HG03575 (cell line): ENCODE results near the gene CPNE4.
"Not testable (repeated sequence)": the region's sequence is repeated elsewhere in the genome, so short reads cannot be mapped to it uniquely, and the experiment has no call there.

ENCODE experiments used
- ATAC-seq: cut with Tn5 transposase; IDR thresholded peaks from one replicate; pipeline ENCODE4 v1.9.1; 2021; ENCODE audit not compliant: unreplicated experiment, insufficient number of reproducible peaks, low FRiP score; ENCODE audit errors: extremely low read depth

Gene CPNE4

DNA sequence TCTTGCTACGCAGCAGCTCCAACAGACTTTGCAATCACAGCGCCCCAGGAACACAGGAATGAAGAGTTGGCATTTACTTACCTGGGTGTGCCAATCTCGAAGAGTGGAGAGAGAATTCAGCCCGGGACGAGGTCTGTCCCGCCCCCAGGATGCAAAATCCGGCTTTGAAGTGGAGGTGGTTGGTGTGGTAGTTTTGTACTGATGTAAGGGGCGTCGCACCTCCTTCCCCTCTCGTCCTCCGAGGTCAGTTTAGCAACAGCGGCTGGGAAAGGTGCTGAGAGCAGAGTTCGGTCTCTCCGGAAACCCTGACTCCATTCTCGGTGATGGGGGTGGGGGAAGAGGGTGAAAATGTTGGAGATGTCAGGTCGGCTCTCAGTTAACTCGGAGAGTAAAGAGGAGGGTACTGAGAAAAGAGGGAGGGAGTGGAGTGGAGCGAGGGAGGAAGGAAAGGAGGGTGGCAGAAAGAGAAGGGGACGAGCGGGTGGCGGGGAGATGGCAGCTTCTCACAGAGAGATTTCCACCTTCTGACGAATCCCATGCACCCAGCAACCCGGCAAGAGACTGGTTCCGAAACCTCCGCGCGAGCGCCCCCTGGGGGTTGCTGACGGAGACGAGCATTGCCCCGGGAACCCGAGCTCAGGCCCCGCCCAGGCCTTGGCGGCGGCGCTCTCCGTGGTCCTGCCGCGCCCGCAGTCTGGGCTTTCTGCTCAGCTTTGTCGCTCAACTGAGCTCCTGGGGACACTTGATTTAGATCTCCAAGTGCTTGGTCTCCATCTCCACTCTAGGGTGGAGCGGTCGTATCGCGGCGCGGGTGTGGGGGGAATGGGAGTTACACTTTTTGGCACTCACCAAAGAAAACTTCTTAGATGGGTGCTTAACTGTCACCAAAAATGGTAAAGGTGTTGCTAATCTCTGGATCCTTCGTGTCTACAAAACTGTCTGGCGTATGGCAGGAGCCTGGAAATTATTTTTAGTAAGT is at the start of gene CPNE4:
Gene CPNE4, minus strand, starts transcription at position 529 of the 979 bp plus-strand sequence.
- no peak for ATAC-seq

DNA sequence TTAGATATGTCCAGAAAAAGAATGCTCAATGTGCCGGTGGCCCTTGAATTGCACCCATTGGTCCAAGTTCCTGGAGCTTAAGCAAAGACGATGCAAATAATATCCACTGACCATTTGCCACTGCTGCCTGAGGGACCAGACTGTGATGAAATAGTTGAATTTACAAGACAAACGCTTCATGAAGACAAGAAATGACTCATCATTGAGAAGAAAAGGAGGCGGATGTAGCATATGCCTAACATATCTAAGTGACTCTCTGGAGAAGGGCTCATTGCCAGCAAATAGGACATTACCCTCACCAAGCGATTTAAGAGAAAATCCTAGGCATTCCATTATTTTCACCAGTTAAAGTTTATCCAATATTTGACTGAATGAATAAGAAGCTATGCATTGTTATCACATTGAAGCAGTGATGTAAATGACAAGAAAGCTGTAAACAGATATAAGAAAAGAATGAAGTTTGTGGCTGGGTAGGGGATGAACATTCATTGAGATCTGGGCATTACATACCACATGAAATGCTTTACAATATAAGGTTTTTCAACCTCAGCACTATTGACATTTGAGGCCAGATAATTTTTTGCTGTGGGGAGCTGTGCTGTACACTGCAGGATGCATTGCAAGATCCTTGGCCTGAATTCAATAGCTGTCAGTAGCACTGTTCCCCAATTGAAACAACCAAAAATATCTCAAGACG is 48.9 kb upstream of the CPNE4 start:
- no peak for ATAC-seq

- no peak for ATAC-seq
Measured at GRCh38 chr3:132083159-132083558, 48.3 kb upstream of the CPNE4 start.

GRCh38 chr3:132079147-132079546 is 44.3 kb upstream of the CPNE4 start:
- no peak for ATAC-seq

- no peak for ATAC-seq
Measured at GRCh38 chr3:132073771-132074170, 39.0 kb upstream of the CPNE4 start.

DNA sequence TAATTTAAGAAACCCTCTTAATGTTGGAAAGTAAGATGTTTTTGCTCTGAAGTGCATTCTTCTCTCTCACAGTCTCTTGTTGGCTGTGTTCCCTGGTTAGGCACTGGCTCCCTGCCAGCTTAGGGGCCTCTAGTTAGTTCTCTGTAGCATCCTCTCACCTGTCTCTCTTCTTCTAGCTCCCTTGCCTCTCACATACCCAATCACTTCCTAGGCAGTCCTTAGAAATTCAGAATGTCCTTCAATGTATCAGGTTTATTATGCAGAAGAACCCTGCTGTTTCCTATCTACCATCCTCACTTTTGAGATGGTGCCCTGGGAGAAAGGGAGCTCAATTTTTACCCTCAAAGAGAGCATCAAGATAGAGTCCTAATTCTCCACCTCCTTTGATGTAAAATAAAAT is 36.2 kb upstream of the CPNE4 start:
- no peak for ATAC-seq

DNA sequence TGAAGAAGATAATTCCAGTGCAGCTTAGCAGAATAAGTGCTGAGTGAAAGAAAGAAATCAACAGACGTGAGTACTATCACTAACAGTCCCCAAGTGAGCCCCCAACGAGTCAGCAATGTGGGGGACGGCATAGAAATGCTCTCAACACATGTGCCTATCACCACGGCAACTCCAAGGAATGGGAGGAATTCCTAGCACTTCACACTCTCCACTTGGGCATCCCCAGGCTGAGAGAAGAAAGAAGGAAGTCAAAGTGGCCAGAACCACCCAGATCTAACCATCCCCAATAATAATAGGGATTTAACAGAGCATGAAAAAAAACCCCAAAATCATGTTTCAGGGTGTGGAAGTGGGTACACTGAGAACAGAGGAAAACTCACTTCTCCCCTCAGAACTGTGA is 29.3 kb upstream of the CPNE4 start:
- ATAC-seq, result no peak

GRCh38 chr3:132062535-132062934 is 27.7 kb upstream of the CPNE4 start:
- no peak for ATAC-seq

DNA sequence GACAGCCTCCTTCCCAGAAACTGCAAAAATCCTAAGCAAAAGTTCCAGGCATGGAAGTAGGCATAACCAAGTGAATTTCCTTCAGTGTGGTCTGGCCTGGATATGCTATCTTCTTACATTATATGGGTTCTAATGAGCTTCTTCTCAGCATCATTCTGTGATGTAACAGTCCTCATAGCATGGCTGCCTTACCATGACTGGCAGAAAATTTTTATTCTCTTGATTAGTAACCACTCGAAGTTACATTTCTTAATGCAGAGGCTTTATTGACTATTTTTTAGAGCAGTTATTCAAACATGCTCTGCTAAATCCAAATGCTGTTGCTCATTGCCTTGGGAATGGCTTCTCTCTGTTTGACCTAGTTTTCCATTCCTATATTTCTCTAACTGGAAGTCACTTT is 21.1 kb upstream of the CPNE4 start:
- no peak for ATAC-seq

DNA sequence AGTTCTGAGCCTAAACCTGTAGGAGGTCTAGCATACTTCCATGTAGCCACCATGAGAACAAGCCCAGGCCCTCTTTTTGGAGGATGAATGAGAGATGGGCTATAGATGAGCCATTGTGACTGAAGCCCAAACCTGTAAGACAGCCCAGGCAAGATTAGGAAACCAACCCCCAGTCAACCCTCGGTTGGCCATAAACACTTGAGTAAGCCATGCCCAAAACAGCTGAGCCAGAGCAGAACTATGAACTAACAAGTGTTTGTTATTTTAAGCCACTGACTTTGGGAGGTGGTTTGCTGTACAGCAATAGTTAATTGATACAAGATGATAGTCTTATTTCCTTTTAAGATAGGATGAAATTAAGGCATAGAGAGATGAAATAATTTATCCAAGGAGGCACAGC is 12.4 kb upstream of the CPNE4 start:
- no peak for ATAC-seq

DNA sequence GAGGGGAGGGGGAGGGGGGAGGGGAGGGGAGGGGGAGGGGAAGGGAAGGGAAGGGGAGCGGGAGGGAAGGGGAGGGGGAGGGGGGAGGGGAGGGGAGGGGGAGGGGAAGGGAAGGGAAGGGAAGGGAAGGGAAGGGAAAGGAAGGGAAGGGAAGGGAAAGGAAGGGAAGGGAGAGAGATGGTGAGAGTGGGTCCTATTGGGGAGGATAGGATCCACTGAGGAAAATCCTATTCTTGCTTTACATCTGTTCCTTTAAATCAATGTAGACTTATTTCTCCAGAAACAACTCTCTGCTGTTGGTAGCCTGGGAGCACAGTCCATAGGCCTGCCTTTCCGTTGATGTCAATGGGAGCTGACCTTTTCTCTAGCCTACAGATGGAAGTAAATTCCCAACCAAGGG is 10.1 kb upstream of the CPNE4 start:
- not testable (repeated sequence) for ATAC-seq

DNA sequence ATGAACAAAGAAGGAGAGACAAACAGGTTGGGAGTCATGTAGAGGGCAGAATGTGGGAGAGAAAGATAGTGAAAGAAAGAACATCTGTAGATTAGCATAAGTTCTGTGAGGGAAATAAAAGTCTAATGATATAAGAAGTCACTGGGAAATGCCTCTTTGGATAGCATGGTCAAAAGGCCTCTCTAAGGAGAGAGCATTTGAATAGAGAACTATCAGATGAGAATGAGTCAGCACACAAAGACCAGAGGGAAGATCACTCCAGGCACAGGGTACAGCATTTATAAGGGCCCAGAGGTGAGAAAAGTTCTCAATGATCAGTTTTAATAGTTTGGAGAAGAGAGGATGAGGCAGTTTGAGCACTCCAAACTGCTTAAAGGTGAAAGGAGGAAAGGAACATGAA is 7.9 kb upstream of the CPNE4 start:
- no peak for ATAC-seq

DNA sequence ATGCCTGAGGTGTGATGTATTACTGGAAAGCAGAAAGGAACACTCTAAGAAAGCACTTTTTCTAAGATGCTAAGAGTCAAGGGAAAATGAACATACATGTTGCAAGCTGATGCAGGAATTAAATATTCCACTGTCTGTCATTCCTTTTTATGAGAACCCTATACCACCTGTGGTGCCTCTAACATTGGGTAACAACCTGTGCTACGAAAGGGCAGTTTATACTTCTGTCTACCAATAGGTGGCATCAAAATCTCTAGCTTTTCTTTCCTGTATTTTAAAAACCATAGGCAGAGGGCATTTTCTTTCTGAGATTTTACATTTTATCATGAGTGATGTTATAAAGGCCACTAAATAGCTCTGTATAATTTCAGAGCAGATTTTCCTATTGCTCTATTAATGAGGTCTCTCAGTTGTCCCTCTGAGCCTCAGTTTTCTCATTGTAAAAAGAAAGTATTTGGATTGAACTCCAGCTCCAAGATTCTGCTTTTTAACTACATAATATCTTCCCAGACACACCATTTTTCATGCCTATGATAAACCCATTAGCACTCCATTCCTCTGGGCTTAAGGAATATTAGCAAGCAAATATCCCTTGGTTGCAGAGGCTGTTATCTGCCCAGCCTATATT is 3.5 kb upstream of the CPNE4 start:
- ATAC-seq, result no peak

DNA sequence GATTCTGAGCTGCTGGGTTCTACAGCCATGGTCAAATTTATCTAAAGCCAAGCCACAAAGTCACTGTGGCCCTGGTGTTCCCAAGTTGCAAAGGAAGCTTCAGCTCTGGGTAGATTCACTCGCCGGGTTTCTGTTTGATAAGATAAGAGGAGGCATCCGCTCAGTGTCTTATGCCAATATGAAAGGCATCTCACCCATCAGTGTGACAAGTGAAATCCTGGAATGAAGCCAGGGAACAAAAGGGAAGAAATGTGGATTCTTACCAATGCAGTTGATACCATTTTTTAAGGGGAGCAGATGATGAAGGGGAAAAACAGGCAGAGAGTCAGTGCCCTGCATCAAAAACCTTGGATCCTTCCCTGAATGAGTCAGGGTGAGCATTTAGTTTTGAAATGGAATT is 2.8 kb upstream of the CPNE4 start:
- no peak for ATAC-seq

DNA sequence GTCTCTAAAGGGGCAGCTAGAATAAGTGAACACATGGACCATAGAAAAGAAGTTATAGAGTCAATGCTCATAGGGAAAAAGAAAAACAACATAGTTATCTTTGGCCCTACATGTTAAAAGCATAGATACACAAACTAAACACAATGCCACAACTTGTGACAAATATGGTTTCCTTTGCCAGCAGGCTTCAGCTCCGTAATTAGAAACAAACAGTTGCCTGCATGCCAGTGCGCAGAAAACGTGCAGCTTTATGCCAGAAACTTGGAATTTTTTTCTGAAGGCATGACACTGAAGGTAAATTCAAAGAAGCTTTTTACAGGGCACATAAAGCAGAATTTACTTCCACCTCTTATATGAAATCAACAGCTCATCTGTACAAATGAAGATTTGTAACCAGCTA is 2.2 kb upstream of the CPNE4 start:
- ATAC-seq, result no peak

- no peak for ATAC-seq
Measured at GRCh38 chr3:132034097-132034485, 723 bp downstream of the CPNE4 start.

DNA sequence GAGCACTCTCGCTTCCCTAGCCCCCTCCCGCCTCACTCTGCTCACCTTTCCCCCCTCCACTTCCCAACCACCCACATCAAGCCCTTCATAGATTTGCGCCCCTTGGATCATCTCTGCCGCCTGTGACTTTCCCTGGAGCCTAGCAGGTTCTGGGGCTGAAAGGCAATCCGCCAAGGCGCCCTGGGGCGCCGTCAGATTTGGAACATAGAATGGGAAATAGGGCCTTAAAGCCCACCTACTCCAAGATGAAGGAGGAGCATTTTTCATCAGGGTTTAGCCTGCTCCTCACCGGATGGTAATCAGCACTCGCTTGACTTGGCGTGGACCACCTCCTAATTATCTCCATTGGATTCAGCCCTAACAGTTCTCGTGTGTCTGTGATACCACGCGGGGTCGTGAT is 1.3 kb downstream of the CPNE4 start:
- ATAC-seq, result no peak

DNA sequence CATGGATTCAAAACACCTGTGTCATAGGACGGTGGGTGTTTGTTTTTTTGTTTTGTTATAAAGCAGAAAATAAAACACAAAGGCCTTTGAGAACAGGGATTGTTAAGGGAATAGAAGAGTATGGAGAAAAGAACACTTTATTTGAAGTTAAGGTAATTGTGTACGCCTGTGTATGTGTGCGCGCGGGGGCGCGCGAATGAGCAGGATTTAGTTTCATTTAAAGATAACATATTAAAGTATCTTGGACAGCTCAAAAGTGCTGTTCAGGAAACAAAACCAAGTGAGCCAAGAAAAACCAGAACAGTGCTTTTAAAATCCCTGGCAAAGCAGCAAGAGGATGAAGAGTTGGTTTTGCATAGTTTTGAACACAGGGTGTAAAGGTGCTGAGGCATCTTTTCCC is 1.9 kb downstream of the CPNE4 start:
- ATAC-seq, result no peak

DNA sequence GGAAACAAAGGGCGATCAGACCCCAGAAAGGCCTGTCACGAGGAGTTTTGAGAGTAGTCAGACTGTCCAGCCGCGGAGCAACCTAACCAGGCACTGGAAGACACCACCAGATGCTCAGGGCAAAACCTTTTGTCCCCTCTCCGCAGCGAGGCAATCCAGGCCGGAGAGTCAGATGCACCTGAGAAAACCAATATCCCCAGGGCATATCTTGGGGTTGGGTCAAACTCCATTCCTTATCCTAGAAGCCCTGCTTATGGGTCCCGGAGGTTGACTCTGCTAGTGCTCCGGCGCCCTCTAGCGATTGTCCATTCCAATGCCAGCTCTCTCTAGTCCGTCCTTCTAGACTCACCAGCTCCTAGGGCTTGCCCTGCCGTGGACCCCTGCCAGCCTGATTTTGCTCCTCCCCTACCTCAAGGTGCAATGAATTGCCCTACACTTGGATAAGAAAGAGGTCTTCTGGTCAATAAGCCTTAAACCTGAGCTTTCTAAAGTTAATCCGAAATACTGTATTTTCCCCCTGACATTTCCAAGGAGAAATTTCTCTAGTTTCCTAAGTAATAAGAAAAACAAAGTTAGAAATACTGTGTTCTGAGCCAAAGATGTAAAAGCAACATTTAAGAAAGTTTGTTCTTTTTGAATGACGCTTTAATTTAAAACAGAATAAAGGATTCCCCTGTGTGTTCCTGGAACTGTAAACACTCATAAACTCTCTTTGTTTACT is 5.5 kb downstream of the CPNE4 start:
- peak; percentile 71 for ATAC-seq
